Gastrocnemius medialis (tissue), 4 donors: ENCODE results near the gene C1orf56.

Source experiments
- POLR2A ChIP-seq, 2 donors: fragments of 450-650 bp; IDR thresholded peaks; one replicate each; pipeline ENCODE4 v1.6.1; 2017; ENCODE audit warnings: antibody characterized with exemption in 2 of 2, mild to moderate bottlenecking in 2 of 2, moderate library complexity in 2 of 2
- TF ChIP-seq, protein P1 (sequence below), 5 experiments: fragments of 450-650 bp in 3 of 5; fragments of 200-600 bp in 2 of 5; sonication (generic) in 2 of 5; IDR thresholded peaks in 4 of 5; conservative IDR thresholded peaks in 1 of 5; 1 replicate in 4 of 5; 2 replicates in 1 of 5; pipeline ENCODE4 v1.5.1; 2016 to 2019; ENCODE audit warnings: antibody characterized with exemption in 5 of 5, mild to moderate bottlenecking in 3 of 5, moderate library complexity in 3 of 5

DNA sequence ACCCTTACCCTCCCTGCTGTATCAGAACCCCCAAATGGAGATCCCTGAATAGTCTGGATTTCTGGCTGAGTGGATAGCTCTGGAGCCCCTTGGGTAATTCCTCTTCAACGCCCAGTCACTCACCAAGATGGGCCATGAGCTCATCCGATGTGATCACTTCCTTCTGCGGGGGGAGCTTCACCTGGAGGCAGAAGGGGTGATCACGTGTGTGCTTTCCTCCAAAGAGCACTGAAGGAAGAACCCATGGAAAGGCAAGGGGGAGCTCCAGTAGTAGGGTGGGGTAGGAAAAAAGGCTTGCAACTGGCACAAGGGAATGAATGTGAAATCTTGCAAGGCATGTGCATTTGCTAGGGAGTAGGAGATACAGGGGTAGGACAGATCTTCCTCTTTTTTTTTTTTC lies 45.9 kb upstream of the C1orf56 start:
- TF ChIP-seq, protein P1, sequence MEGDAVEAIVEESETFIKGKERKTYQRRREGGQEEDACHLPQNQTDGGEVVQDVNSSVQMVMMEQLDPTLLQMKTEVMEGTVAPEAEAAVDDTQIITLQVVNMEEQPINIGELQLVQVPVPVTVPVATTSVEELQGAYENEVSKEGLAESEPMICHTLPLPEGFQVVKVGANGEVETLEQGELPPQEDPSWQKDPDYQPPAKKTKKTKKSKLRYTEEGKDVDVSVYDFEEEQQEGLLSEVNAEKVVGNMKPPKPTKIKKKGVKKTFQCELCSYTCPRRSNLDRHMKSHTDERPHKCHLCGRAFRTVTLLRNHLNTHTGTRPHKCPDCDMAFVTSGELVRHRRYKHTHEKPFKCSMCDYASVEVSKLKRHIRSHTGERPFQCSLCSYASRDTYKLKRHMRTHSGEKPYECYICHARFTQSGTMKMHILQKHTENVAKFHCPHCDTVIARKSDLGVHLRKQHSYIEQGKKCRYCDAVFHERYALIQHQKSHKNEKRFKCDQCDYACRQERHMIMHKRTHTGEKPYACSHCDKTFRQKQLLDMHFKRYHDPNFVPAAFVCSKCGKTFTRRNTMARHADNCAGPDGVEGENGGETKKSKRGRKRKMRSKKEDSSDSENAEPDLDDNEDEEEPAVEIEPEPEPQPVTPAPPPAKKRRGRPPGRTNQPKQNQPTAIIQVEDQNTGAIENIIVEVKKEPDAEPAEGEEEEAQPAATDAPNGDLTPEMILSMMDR (IDR thresholded peaks at IDR 0.05 in 4 of 5, conservative IDR thresholded peaks at IDR 0.05 in 1 of 5): no peak
- TF ChIP-seq POLR2A (IDR thresholded peaks at IDR 0.05): no peak
